Superior temporal gyrus (tissue), 1 donor: Measurements from ENCODE around the gene TM7SF2.

Experiments used
- DNase-seq: peaks from one replicate; pipeline ENCODE4 v3.0.0-alpha.2; 2016; ENCODE audit errors: extremely low spot score

TM7SF2 gene

GRCh38 chr11:65156256-65156655, 44.6 kb downstream of the TM7SF2 start:
- no peak for DNase-seq

GRCh38 chr11:65156926-65157325, 45.3 kb downstream of the TM7SF2 start:
- no peak for DNase-seq

- no peak for DNase-seq
These were observed 45.7 kb downstream of the TM7SF2 start for GRCh38 chr11:65157336-65157735.

- no peak for DNase-seq
These were observed 47.3 kb downstream of the TM7SF2 start for GRCh38 chr11:65159012-65159411.

GRCh38 chr11:65160643-65161042, 49.0 kb downstream of the TM7SF2 start:
- no peak for DNase-seq

GRCh38 chr11:65163684-65164083, 52.0 kb downstream of the TM7SF2 start:
- DNase-seq = no peak
